Inferior parietal cortex (tissue), 1 donor: ENCODE measurements around the gene STOM.
"Not testable (repeated sequence)": the region's sequence is repeated elsewhere in the genome, so short reads cannot be mapped to it uniquely, and the experiment has no call there.

ENCODE experiments used
- DNase-seq: peaks from one replicate; pipeline ENCODE4 v3.0.0-alpha.2; 2016; ENCODE audit errors: extremely low spot score

Gene STOM

DNA sequence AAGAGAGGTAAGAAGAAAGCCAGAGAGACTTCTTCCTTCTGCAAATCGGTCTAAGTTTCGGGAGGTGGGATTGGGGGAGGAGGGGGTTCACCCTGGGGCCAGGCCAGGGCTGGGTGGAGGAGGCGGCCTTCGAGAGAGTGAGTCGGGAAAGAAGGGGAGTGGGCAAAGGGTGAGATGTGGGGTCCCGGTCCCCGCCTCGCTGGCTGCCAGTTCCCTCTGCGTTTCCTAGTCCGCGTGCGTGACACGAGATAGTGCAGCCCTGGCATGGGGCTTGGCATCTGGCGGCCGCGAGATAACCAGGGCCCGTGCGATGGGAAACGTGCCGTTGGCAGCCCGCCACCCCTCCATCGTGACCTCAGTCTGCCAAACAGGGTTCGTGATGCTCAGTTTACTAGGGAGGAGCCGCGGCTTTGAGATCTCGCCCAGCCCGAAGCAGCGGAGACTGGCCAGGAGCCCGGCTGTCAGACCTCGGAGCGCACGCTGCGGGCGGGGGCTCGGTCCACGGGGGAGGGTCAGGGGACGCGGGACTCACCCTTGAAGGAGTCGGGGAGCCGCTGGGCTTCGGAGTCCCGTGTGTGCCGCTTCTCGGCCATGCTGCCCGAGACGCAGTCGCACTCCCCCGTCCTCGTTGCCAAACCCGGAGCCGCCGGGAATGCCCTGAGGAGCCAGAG is at the start of gene STOM:
Gene STOM (minus strand): TSS at position 656 of the 671 bp plus-strand sequence. CDS start 63 bp downstream, at position 593.
- no peak for DNase-seq

DNA sequence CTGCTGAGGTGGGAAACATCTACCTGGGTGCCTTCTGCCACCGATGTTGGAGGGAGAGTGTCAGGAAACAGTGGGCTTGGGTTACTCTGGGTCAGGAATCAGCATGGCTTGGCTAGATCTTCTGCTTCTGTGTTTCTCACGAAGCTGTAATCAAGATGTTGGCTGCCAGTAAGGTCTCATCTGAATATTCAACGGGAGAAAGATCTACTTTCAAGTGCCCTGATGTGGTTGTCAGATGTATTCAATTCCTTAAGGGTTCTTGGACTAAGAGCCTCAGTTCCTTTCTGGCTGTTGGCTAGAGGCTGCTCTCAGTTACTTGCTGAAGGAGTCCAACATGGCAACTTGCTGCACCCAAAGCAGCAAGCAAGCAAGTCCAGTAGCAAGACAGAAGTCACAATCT is 41.9 kb upstream of the STOM start:
- DNase-seq: no peak

DNA sequence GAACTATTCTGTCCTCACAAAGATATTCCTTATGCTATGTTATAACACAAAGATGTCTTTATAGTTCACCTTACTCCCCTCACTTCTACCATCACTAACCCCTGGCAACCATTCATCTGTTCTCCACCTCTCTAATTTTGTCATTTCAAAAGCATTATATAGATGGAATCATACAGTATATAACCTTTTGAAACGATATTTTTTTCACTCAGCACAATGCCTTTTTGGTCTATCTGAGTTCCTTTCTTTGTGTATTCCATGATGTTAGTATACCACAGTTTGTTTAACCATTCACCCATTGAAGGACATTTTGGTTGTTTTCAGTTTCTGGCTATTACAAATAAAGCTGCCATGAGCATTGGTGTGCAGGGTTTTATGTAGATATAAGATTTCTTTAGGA is 35.8 kb upstream of the STOM start:
- no peak for DNase-seq

GRCh38 chr9:121404906-121405305 is 34.9 kb upstream of the STOM start:
- DNase-seq: no peak

GRCh38 chr9:121399883-121400607 is 30.0 kb upstream of the STOM start:
- DNase-seq: peak; percentile 89

DNA sequence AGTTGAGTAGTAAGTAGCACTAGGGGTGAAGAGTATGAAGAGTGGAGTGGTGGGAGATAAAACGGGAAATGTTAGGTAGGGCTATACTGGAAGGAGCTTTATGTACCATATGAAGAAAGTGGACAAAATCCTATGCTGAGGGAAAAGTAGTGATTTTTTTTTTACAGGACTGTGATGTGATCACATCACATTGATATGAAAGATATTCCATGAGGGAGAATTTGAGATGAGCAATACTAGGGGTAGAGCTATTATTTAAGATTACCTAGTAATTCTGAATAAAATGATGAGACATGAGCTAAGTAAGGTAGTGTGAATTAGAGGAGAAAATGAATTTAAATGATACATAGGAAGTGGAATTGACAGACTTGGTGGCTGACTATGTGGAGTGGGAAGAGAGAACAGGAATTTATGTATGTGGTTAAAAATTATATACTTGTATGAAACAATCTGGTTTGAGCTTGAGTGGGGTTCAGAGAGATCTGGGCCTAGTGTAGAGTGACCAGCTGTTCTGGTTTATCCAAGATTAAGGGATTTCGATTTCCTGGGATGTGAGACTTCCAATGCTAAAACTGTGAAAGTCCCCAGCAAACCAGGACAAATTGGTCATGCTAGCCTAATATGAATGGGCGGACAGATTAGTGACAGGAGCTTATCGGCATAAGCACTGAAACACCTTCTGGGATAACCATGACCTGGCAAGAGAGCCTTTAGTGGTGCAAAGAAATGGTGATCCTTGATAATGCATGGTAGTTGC is 29.3 kb upstream of the STOM start:
- no peak for DNase-seq

DNA sequence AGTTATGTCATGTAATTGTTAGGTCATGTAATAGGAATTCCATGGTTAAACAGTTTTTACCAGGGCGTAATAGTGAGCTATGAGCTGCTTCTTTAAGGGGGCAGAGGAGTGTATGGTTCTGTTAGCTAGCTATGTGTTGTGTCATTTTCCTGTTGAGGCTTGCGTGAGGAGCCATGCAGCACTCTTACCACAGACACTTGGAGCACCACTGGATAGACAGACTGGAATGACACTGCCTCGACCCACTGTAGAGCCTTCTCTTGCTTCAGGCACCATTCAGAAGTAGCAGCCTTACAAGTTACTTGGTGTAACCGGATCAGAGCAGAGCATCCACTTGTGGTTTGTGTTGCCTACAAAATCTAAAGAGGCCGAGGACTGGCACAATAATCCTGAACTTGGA is 28.3 kb upstream of the STOM start:
- DNase-seq: no peak

DNA sequence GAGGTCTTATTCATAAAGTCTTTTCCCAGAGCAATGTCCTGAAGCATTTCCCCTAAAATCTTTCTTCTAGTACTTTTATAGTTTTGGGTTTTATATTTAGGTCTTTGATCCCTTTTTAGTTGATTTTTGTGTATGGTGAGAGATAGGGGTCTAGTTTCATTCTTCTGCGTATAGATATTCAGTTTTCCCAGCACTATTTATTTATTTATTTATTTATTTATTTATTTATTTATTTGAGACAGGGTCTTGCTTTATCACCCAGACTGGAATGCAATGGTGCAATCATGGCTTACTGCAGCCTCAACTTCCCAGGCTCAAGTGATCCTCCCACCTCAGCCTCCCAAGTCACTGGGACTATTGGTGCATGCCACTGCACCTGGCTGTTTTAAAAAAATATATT is 27.2 kb upstream of the STOM start:
- not testable (repeated sequence) for DNase-seq

- no peak for DNase-seq
Measured at GRCh38 chr9:121395558-121395957, 25.5 kb upstream of the STOM start.

DNA sequence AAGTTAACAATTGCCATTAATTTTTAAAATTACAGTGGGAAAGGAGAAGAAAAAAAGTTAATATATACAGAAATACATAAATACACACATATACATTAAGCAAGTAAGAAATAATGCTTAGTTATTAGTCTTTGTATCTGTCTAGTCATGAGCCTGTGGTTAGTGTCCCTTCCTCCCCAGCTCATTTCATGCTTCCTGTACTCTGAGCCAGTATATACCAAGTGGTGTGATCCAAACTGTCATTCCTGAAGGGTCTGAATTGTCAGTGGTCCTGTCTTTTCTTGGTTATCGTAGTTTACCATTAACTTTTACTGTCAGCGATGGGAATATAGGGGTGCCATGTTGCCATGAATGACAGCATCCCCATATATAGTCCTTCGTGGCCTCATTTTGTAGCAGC is 24.2 kb upstream of the STOM start:
- DNase-seq: no peak

DNA sequence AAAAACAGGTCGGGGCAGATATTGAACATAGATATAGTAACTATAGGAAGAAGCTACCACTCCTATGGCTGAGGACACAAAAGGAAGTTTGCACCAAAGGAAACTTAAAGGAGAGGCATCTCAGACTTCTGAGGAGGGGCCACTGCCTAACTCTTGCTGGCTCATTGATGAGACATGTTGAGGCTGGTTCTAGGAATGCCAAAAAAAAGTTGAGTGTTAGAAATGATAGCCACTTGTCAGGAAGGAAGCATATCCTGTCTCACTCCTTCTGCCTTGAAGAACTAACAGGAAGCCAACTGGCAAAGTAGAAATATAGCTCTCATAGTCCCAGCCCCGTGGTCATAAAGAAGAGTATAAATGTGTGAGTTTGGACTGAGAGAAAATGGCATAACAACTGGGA is 23.3 kb upstream of the STOM start:
- DNase-seq: no peak

DNA sequence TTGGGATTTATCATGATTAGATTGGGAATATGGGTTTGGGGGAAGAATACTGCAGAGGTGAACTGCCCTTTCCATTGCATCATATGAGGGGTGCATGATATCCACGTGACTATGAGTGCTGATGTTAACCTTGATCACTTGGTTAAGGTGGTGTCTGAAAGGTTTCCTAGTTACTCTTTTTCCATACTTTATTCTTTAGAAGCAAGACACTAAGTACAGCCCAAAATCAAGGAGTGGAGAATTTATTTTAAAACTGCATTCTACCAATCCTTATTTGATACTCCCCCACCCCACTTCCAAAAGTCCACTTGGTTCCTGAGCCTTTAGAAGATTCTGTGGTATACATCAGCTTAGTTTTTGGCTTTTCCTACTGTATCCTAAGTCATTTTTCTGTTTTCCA is 20.3 kb upstream of the STOM start:
- no peak for DNase-seq

GRCh38 chr9:121388140-121388905 is 18.3 kb upstream of the STOM start:
- DNase-seq: no peak

DNA sequence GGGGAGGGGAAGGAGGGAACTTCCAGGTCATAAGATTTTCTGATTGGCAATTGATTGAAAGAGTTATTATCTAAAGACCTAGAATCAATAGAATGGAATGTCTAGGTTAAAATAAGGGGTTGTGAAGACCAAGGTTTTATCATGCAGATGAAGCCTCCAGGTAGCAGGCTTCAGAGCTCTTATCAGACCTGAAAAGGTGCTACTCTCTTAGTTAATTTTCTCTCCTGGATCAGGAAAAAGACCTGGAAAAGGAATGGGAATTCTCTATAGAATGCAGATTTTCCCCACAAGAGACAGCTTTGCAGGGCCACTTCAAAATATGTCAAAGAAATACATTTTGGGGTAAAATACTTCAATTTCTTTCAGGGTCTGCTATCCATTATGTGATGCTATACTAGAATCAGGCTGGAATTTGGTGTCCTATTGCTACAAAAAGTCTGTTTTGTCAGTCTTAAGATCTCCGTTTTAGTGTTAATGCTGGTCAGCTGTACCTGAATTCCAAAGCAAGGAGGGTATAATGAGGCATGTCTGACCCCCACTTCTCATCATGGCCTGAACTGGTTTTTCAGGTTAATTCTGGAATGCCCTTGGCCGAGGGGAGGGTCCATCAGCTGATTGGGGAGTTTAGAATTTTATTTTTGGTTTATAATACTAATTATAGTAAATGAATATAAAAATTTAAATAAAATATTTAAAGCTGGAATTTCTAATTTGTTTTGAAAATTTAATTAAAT is 16.6 kb upstream of the STOM start:
- DNase-seq: no peak

GRCh38 chr9:121383715-121384114 is 13.7 kb upstream of the STOM start:
- no peak for DNase-seq

GRCh38 chr9:121380846-121381245 is 10.8 kb upstream of the STOM start:
- no peak for DNase-seq

DNA sequence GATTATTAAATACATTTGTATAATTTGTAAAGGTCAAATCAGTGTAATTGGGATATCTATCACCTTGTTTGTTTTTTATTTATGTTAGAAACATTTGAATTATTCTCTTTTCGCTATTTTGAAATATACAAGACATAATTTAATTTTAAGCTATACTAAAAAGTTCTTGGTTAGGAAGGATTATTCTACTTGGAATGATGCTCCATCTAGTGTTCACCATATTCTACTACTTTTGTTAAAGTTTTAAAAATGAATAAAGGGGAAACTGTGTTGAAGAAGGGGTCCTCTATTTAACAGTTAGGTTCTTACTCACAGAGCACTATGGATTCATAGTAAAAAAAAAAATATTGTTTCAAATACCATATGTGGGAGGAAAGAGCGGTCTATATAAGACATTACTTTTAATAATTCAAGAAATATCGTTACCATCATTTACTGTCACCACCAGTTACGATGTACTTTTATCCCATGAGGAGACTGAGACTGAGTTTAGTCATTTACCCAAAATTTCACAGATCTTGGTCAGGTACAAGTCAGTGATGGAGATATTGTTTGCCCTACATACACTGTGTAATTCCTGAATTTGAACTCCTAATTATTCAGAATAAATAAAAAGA is 6.3 kb upstream of the STOM start:
- no peak for DNase-seq

- DNase-seq: no peak
Measured at GRCh38 chr9:121373011-121373729, 3.1 kb upstream of the STOM start.

GRCh38 chr9:121372239-121373010 is 2.4 kb upstream of the STOM start:
- DNase-seq: no peak
